ENCODE measurements around the gene LAMB4. TPM values are rescaled to one million over a fixed set of nuclear protein-coding genes. Genes with fewer than 3 reads are reported as not detected.

LAMB4 gene
- polyA plus RNA-seq, 1 donor = 0.42 TPM

GRCh38 chr7:108016841-108017775 is 113.1 kb downstream of the LAMB4 start:
- WGBS (ENCODE audit: insufficient coverage, low lambda C conversion rate) = 22% methylated on average over 1 of the region's 2 CpGs
- DNase-seq = no peak

GRCh38 chr7:108015740-108016139 is 114.4 kb downstream of the LAMB4 start:
- H3K4me1 ChIP-seq (ENCODE audit: control insufficient read depth, insufficient read depth, low read length) = peaks cover 27% of the 10 kb centered on the region
- H3K36me3 ChIP-seq (ENCODE audit: control insufficient read depth, insufficient read depth, low read length) = no peaks in the 10 kb centered on the region
- H3K4me3 ChIP-seq (ENCODE audit: low read length) = no peak overlapping the region
- DNase-seq = no peak
- WGBS (ENCODE audit: insufficient coverage, low lambda C conversion rate) = 90% methylated on average over 1 of the region's 2 CpGs
- no peaks in the 10 kb centered on the region for H3K9me3 ChIP-seq (ENCODE audit: control insufficient read depth, low read depth, low read length)
- no peak overlapping the region for H3K27ac ChIP-seq (ENCODE audit: low read length)
- no peaks in the 10 kb centered on the region for H3K27me3 ChIP-seq (ENCODE audit: control insufficient read depth, insufficient read depth, low read length)

More at GRCh38 chr7:108016841-108017775, 113.1 kb downstream of the LAMB4 start:
- Histone ChIP-seq H3K9me3 (ENCODE audit: control insufficient read depth, low read depth, low read length) (no peaks in the 10 kb centered on the region), H3K4me3 (ENCODE audit: low read length) (no peak overlapping the region), H3K36me3 (ENCODE audit: control insufficient read depth, insufficient read depth, low read length) (no peaks in the 10 kb centered on the region), H3K27ac (ENCODE audit: low read length) (no peak overlapping the region), H3K27me3 (ENCODE audit: control insufficient read depth, insufficient read depth, low read length) (no peaks in the 10 kb centered on the region), H3K4me1 (ENCODE audit: control insufficient read depth, insufficient read depth, low read length) (peaks cover 22% of the 10 kb centered on the region)

- DNase-seq = peak; percentile 19 to 63
- no peak overlapping the region for H3K27ac ChIP-seq (ENCODE audit: low read length)
- no peaks in the 10 kb centered on the region for H3K9me3 ChIP-seq (ENCODE audit: control insufficient read depth, low read depth, low read length)
- peaks cover 32% of the 10 kb centered on the region for H3K4me1 ChIP-seq (ENCODE audit: control insufficient read depth, insufficient read depth, low read length)
- no CpG with 5 or more reads among the region's 6 CpGs for WGBS (ENCODE audit: insufficient coverage, low lambda C conversion rate)
- no peaks in the 10 kb centered on the region for H3K36me3 ChIP-seq (ENCODE audit: control insufficient read depth, insufficient read depth, low read length)
- no peaks in the 10 kb centered on the region for H3K27me3 ChIP-seq (ENCODE audit: control insufficient read depth, insufficient read depth, low read length)
- H3K4me3 ChIP-seq (ENCODE audit: low read length) = no peak overlapping the region
These were observed 115.1 kb downstream of the LAMB4 start for GRCh38 chr7:108014747-108015682.

- Histone ChIP-seq H3K9me3 (ENCODE audit: control insufficient read depth, low read depth, low read length) (no peaks in the 10 kb centered on the region), H3K27me3 (ENCODE audit: control insufficient read depth, insufficient read depth, low read length) (no peaks in the 10 kb centered on the region), H3K4me3 (ENCODE audit: low read length) (no peak overlapping the region), H3K27ac (ENCODE audit: low read length) (no peak overlapping the region), H3K36me3 (ENCODE audit: control insufficient read depth, insufficient read depth, low read length) (no peaks in the 10 kb centered on the region), H3K4me1 (ENCODE audit: control insufficient read depth, insufficient read depth, low read length) (peaks cover 36% of the 10 kb centered on the region)
- WGBS (ENCODE audit: insufficient coverage, low lambda C conversion rate) = 40% methylated on average over 1 of the region's 2 CpGs
- no peak for DNase-seq
These were observed 115.9 kb downstream of the LAMB4 start for GRCh38 chr7:108014215-108014614.

- H3K9me3 ChIP-seq (ENCODE audit: control insufficient read depth, low read depth, low read length) = no peaks in the 10 kb centered on the region
- peak overlapping the region; percentile 22 for H3K27ac ChIP-seq (ENCODE audit: low read length)
- H3K36me3 ChIP-seq (ENCODE audit: control insufficient read depth, insufficient read depth, low read length) = no peaks in the 10 kb centered on the region
- peak; percentile 82 to 91 for DNase-seq
- H3K4me1 ChIP-seq (ENCODE audit: control insufficient read depth, insufficient read depth, low read length) = peaks cover 46% of the 10 kb centered on the region
- H3K4me3 ChIP-seq (ENCODE audit: low read length) = no peak overlapping the region
- H3K27me3 ChIP-seq (ENCODE audit: control insufficient read depth, insufficient read depth, low read length) = no peaks in the 10 kb centered on the region
- whole genome bisulfite sequencing (ENCODE audit: insufficient coverage, low lambda C conversion rate) = 65% methylated on average over 5 of the region's 8 CpGs
These were observed 117.4 kb downstream of the LAMB4 start for GRCh38 chr7:108012499-108013430.

GRCh38 chr7:108010377-108010776 is 119.8 kb downstream of the LAMB4 start:
- Histone ChIP-seq H3K4me1 (ENCODE audit: control insufficient read depth, insufficient read depth, low read length) (peaks cover 67% of the 10 kb centered on the region), H3K9me3 (ENCODE audit: control insufficient read depth, low read depth, low read length) (no peaks in the 10 kb centered on the region), H3K36me3 (ENCODE audit: control insufficient read depth, insufficient read depth, low read length) (no peaks in the 10 kb centered on the region), H3K4me3 (ENCODE audit: low read length) (no peak overlapping the region), H3K27me3 (ENCODE audit: control insufficient read depth, insufficient read depth, low read length) (no peaks in the 10 kb centered on the region), H3K27ac (ENCODE audit: low read length) (peak overlapping the region; percentile 83)
- DNase-seq = peak; percentile 35 to 83
- WGBS (ENCODE audit: insufficient coverage, low lambda C conversion rate) = no CpG with 5 or more reads among the region's 1 CpG

GRCh38 chr7:108009873-108010272 is 120.3 kb downstream of the LAMB4 start:
- Histone ChIP-seq H3K27ac (ENCODE audit: low read length) (peak overlapping the region; percentile 83), H3K36me3 (ENCODE audit: control insufficient read depth, insufficient read depth, low read length) (no peaks in the 10 kb centered on the region), H3K27me3 (ENCODE audit: control insufficient read depth, insufficient read depth, low read length) (no peaks in the 10 kb centered on the region), H3K9me3 (ENCODE audit: control insufficient read depth, low read depth, low read length) (no peaks in the 10 kb centered on the region), H3K4me1 (ENCODE audit: control insufficient read depth, insufficient read depth, low read length) (peaks cover 67% of the 10 kb centered on the region), H3K4me3 (ENCODE audit: low read length) (no peak overlapping the region)
- no peak for DNase-seq
- WGBS (ENCODE audit: insufficient coverage, low lambda C conversion rate) = 60% methylated on average over 2 of the region's 4 CpGs

GRCh38 chr7:108008827-108009226 is 121.3 kb downstream of the LAMB4 start:
- H3K4me3 ChIP-seq (ENCODE audit: low read length) = no peak overlapping the region
- no peak for DNase-seq
- peak overlapping the region; percentile 46 for H3K27ac ChIP-seq (ENCODE audit: low read length)
- peaks cover 71% of the 10 kb centered on the region for H3K4me1 ChIP-seq (ENCODE audit: control insufficient read depth, insufficient read depth, low read length)
- H3K27me3 ChIP-seq (ENCODE audit: control insufficient read depth, insufficient read depth, low read length) = no peaks in the 10 kb centered on the region
- H3K36me3 ChIP-seq (ENCODE audit: control insufficient read depth, insufficient read depth, low read length) = no peaks in the 10 kb centered on the region
- H3K9me3 ChIP-seq (ENCODE audit: control insufficient read depth, low read depth, low read length) = no peaks in the 10 kb centered on the region

- Histone ChIP-seq H3K27ac (ENCODE audit: low read length) (peak overlapping the region; percentile 46), H3K4me3 (ENCODE audit: low read length) (no peak overlapping the region), H3K4me1 (ENCODE audit: control insufficient read depth, insufficient read depth, low read length) (peaks cover 70% of the 10 kb centered on the region), H3K27me3 (ENCODE audit: control insufficient read depth, insufficient read depth, low read length) (no peaks in the 10 kb centered on the region), H3K36me3 (ENCODE audit: control insufficient read depth, insufficient read depth, low read length) (no peaks in the 10 kb centered on the region), H3K9me3 (ENCODE audit: control insufficient read depth, low read depth, low read length) (no peaks in the 10 kb centered on the region)
- WGBS (ENCODE audit: insufficient coverage, low lambda C conversion rate) = 33% methylated on average over 1 of the region's 4 CpGs
- DNase-seq = peak; percentile 40 to 78
These were observed 121.9 kb downstream of the LAMB4 start for GRCh38 chr7:108008240-108008639.
